RWPE2 (cell line): Measurements from ENCODE around the gene BCHE.

ENCODE experiments used
- ATAC-seq: fragments of 200-7000 bp; cut with Tn5 transposase; 3 replicates; pipeline ENCODE4 v1.9.1; 2021; ENCODE audit warnings: low read depth
- DNase-seq: peaks from one replicate; pipeline ENCODE4 v3.0.0-alpha.2; 2020; ENCODE audit warnings: low spot score
- H3K27ac ChIP-seq: fragments of 450-650 bp; 2 replicates; pipeline ENCODE4 v1.5.1; 2017; ENCODE audit warnings: mild to moderate bottlenecking; ENCODE audit not compliant: poor library complexity, severe bottlenecking
- H3K27me3 ChIP-seq: fragments of 250-450 bp; sonication (Bioruptor Pico); 2 replicates; pipeline ENCODE4 v1.5.1; 2021; ENCODE audit warnings: mild to moderate bottlenecking, moderate library complexity; ENCODE audit not compliant: insufficient read depth, poor library complexity, severe bottlenecking
- H3K36me3 ChIP-seq: fragments of 250-450 bp; sonication (Bioruptor Pico); 2 replicates; pipeline ENCODE4 v1.5.1; 2020; ENCODE audit warnings: low read depth, mild to moderate bottlenecking, moderate library complexity
- H3K4me1 ChIP-seq: fragments of 250-450 bp; sonication (Bioruptor Pico); 2 replicates; pipeline ENCODE4 v1.5.1; 2021; ENCODE audit warnings: mild to moderate bottlenecking, moderate library complexity; ENCODE audit not compliant: insufficient read depth, poor library complexity, severe bottlenecking
- H3K4me3 ChIP-seq: fragments of 250-450 bp; sonication (Bioruptor Pico); 2 replicates; pipeline ENCODE4 v1.5.1; 2021; ENCODE audit warnings: mild to moderate bottlenecking, moderate library complexity; ENCODE audit not compliant: severe bottlenecking
- H3K9me3 ChIP-seq: fragments of 250-450 bp; sonication (Bioruptor Pico); 2 replicates; pipeline ENCODE4 v1.5.1; 2021; ENCODE audit warnings: mild to moderate bottlenecking, moderate library complexity; ENCODE audit not compliant: severe bottlenecking
- TF ChIP-seq, protein P1 (sequence below): fragments of 450-650 bp; IDR thresholded peaks from one replicate; pipeline ENCODE4 v1.5.1; 2017; ENCODE audit warnings: mild to moderate bottlenecking, moderate library complexity; ENCODE audit not compliant: poor library complexity, severe bottlenecking

BCHE gene

GRCh38 chr3:165749821-165750220, 87.4 kb downstream of the BCHE start:
- no peak for DNase-seq
- Histone ChIP-seq H3K27me3 (no peaks in the 10 kb centered on the region), H3K4me3 (no peak overlapping the region), H3K36me3 (no peaks in the 10 kb centered on the region), H3K4me1 (no peaks in the 10 kb centered on the region), H3K27ac (no peak overlapping the region), H3K9me3 (no peaks in the 10 kb centered on the region)
- TF ChIP-seq, protein P1, sequence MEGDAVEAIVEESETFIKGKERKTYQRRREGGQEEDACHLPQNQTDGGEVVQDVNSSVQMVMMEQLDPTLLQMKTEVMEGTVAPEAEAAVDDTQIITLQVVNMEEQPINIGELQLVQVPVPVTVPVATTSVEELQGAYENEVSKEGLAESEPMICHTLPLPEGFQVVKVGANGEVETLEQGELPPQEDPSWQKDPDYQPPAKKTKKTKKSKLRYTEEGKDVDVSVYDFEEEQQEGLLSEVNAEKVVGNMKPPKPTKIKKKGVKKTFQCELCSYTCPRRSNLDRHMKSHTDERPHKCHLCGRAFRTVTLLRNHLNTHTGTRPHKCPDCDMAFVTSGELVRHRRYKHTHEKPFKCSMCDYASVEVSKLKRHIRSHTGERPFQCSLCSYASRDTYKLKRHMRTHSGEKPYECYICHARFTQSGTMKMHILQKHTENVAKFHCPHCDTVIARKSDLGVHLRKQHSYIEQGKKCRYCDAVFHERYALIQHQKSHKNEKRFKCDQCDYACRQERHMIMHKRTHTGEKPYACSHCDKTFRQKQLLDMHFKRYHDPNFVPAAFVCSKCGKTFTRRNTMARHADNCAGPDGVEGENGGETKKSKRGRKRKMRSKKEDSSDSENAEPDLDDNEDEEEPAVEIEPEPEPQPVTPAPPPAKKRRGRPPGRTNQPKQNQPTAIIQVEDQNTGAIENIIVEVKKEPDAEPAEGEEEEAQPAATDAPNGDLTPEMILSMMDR: no peak
- no peak for ATAC-seq

DNA sequence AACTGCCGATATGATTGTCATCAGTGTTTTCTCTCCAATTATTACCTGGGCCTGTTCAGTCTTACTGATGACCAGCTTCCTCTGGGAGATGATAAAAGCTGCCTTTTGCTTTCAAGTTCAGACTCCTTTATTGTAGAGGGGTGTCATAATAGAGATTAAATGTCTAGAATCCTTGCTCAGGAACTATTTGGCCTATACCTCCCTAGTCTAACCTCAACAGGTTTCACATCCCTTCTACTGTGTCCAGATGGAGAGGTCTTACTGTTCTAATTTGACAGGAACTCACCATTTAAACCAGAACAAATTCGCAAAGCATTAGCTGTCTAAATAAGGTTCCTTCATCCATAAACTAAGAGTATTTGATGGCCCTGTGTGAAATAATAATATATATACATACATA, 88.0 kb downstream of the BCHE start:
- TF ChIP-seq, protein P1: no peak
- H3K36me3 ChIP-seq: no peaks in the 10 kb centered on the region
- no peaks in the 10 kb centered on the region for H3K27me3 ChIP-seq
- H3K4me3 ChIP-seq: no peak overlapping the region
- no peaks in the 10 kb centered on the region for H3K4me1 ChIP-seq
- ATAC-seq: no peak
- H3K27ac ChIP-seq: no peak overlapping the region
- DNase-seq: no peak
- H3K9me3 ChIP-seq: no peaks in the 10 kb centered on the region

DNA sequence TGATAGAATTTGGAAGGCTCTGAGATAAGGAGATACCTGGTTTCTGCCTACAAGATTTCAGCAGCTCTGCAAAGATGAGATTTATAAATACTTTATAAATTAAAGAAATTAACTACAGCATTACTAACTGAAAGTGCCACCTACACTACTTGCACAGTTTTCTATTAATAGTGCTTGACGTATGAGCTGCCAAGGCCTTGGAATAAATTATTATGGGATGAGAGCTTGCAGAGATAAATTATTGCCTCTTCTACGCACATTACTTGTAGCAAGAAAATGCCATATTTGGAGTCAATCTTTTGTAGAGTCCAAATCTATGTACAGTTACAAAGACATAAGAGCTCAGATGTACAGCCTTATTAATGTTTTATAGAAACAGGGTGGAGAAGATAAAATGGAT, 89.1 kb downstream of the BCHE start:
- Histone ChIP-seq H3K36me3 (no peaks in the 10 kb centered on the region), H3K27ac (no peak overlapping the region), H3K4me3 (no peak overlapping the region), H3K9me3 (no peaks in the 10 kb centered on the region), H3K4me1 (no peaks in the 10 kb centered on the region), H3K27me3 (no peaks in the 10 kb centered on the region)
- ATAC-seq: no peak
- TF ChIP-seq, protein P1: no peak
- DNase-seq: no peak

DNA sequence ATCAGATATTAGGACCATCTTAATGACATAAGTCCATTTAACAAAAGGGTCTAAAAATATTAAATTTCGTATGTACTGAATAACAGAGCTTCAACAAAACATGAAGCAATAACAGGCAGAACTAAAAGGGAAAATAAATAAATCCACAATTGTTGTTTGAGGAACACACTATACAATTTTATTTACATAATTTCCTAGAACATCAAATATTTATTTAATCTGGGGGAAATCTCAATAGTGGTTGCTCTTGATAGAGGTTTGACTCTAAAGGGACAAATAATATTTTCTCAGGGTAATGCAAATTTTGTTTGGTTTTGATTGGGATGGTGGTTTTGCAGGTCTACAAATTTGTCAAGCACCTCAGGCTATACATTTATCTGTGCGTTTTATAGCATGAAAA, 90.3 kb downstream of the BCHE start:
- TF ChIP-seq, protein P1: no peak
- Histone ChIP-seq H3K27ac (no peak overlapping the region), H3K4me1 (no peaks in the 10 kb centered on the region), H3K27me3 (no peaks in the 10 kb centered on the region), H3K36me3 (no peaks in the 10 kb centered on the region), H3K4me3 (no peak overlapping the region), H3K9me3 (no peaks in the 10 kb centered on the region)
- no peak for ATAC-seq
- no peak for DNase-seq

DNA sequence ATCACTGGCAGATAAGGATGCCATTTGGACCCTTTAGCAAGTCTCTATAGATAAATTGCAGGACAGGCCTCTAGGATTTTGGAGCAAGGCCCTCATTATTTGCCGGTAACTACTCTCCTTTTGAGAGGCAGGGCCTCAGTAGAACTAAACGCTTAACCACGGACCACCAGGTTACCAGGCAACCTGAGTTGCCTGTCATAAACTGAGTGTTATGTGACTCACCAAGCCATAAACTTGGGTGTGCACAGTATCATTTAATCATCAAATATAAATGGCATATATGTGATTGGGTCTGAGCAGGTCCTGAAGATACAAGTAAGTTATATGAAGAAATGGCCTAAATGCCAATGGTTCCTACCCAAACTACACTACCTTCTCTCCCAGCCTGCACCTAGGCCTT, 93.2 kb downstream of the BCHE start:
- Histone ChIP-seq H3K9me3 (no peaks in the 10 kb centered on the region), H3K4me3 (no peak overlapping the region), H3K36me3 (no peaks in the 10 kb centered on the region), H3K27ac (no peak overlapping the region), H3K4me1 (no peaks in the 10 kb centered on the region), H3K27me3 (no peaks in the 10 kb centered on the region)
- TF ChIP-seq, protein P1: no peak
- ATAC-seq: no peak
- no peak for DNase-seq
